Measurements from ENCODE around the gene MRPL54. TPM values are rescaled to one million over a fixed set of nuclear protein-coding genes. Genes with fewer than 3 reads are reported as not detected.

The MRPL54 gene
- total RNA-seq, 2 donors from 2014 or later: 45.3 to 58.8 TPM

DNA sequence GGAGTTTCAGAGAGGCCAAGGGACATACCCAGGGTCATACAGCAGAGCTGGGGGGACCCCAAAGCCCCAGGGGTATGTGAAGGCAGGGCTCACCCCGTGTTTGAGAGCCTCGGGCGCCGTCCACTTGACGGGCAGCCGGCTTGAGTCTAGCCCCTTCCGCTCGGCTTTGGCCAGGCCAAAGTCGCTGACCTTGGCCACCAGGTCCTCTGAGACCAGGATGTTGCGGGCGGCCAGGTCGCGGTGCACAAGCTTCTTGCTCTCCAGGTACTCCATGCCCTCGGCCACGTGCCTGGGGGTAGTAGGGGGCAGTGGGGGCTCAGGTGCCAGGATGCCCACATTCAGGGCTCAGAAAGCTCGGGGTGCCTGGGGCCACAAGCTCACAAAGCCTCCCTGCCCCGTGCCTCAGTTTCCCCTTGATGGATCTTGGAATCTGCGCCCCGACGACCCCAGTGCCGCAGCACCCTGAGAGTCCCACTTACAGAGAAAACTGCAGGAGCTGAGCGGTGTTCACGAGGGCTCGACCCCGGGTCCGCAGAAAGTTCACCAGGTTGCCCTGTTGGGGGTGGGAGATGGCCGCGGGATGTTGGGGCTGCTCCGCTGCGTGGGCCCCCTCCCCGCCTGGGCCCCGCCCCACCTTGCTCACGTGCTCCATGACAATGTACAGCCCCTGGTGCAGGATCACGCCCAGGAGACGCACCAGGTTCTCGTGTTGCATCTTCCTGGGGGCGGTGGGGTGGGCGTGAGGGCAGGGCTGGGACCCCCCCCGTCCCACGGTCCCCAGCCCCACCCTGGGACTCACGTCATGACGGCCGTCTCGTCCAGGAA lies 16.6 kb downstream of the MRPL54 start:
- intact Hi-C loops (cut with DNase I): no loop called here
- DNase-seq (ENCODE audit: low spot score): no peak

DNA sequence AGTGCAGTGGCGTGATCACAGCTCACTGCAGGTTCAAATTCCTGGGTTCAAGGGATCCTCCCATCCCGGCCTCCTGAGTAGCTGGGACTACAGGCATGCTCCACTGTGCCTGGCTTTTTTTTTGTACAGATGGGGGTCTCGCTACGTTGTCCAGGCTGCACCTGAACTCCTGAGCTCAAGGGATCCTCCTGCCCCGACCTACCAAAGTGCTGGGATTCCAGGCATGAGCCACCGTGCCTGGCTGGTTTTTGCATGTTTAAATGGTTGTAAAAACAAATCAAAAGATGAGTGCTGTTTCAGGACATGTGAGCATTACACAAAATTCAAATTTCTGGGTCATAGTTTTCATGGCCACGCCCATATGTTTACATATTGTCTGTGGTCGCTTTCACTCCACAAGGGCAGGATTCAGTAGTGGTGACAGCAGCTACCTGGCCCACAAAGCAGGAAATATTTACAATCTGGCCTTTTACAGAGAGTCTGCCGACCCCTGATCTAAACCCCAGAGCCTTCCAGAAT lies 18.4 kb downstream of the MRPL54 start:
- DNase-seq (ENCODE audit: low spot score): no peak
- intact Hi-C loops (cut with DNase I): no loop called here

DNA sequence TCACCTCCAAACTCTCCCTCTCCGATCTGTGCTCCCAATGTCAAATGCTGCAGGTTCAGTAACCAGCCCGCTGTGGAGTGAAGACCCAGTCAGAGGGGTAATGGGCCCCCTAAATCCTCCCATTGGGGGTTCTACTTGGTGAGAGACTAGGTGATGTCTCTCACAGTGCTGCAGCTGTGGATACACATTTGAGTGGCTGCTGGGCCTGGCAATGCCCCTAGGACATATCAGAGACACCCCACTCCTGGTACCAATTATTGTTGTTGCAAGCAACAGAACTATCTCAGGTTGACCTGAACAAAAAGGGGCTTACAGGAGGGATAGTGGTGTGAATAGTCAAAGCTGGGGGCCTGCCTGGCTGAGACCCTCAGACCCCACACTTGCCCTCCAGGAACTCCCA lies 19.1 kb downstream of the MRPL54 start:
- no peak for DNase-seq (ENCODE audit: low spot score)
- intact Hi-C loops (cut with DNase I): no loop called here

DNA sequence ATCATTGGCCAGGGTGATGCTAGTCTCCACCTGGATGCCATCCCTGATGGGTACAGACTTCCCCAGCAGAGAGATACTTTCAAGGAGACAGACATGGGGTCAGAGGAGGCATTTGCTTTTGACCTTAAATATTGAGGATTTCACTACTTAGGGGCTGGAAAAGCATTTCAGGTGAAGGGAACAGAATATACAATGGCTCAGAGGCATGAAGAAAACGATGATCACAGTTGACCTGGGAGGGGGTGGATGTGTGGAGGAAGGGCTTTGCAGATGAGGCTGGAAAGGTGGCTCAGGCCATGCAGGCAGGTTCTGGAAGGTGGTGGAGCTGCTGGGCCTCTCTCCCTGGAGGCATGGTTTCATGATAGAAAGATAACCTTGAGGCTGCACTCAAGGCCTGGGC lies 19.8 kb downstream of the MRPL54 start:
- DNase-seq (ENCODE audit: low spot score): no peak
- intact Hi-C loops (cut with DNase I): no loop called here

DNA sequence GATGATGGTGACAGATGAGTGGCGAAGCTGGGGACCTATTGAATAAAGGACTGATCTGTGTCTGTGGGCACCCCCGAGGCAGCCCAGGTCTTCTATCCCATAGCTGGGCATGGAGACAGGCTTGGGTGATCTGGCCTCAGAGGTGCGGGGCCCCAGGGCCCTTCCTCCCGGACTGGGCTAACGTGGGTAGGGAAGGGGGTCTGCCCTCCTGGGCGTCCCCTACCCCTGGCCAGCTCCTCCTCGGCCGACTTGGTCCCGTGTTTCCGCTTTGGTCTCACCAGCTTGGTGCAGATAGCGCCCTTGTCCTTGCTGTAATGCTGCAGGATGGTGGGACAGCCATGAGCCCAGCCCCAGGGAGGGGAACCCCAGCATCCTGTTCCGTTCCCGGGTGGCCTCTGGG lies 20.4 kb downstream of the MRPL54 start:
- intact Hi-C loops (cut with DNase I): no loop called here
- DNase-seq (ENCODE audit: low spot score): no peak

DNA sequence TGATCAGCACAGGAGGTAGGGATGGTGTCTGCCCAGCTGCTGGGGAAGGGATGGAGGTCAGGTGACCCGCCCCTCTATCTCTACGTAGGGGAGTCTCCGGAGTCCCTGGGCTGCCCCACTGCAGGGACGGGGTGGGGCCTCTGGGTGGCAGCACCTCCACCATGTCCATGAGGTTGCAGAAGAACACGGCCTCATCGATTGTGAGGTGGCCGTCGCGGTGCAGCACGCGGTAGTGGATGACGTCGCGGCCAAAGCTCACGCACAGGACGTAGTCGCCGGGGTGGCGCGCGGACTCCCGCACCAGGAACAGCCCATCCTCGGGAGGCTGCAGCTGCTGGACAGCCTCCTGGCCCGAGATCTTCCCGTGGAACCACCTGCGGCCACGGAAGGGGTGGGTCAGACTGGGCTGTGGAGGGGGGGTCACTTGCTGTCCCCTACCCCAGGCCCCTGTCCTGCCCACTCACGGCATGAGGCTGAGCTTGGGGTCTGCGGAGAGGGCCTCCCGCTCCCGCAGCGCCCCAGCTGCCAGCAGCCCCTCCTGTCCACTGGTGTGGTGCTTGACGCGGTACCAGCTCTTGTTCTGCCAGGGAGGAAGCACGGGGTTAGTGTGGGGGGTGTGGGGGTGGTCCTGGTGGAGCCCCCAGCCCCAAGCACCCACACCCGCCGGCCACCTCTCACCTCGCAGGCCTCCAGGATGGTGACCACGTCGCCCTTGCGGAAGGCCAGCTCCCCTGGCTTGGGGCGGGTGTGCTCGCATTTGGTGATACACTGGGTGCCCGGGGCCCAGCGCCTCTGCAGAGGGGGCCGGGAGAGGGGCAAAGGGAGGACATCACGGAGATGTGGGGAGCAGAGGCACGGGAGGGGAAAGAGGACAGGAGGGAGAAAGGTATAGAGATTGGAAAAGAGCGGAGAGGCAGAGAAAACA lies 21.4 kb downstream of the MRPL54 start:
- no peak for DNase-seq (ENCODE audit: low spot score)
- intact Hi-C loops (cut with DNase I): no loop called here

DNA sequence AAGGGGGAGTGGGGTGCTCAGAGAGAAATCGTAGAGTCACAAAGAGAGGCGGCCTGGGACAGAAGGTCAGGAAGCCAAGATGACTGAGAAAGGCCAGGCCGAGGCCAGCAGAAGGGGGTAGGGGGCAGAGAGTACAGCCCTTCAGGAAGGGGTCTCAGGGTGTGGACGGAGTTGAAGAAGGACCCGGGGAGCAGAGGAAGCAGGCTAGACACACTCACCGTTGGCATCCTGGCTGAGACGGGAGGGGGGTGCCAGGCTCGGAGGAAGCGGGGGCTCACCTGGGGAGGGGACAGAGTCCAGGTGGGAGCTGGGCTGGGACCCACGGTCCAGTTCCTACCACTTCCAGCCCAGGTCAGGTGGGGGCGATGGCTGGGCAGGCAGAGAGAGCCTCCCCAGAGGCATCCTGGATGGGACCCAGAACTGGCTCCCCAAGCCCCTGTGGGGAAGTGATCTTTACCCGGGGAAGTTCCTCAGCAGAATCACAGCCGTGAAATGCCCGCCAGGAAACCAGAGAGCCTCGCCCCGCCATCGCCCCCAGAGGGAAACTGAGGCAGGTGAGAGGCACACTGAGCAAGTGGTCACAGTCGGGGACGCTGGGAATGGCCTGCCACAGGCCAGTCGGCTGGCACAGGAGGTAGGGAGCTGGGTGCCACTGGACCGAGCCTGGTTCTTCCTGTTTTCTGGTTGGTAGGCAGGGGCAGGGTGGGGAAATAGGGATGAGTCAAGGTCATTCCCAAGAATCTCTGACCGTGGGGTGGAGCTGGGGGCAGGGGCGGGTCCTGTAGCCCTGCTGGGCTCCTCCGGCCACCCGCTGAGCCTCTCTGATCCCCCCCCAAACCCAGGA lies 22.3 kb downstream of the MRPL54 start:
- intact Hi-C loops (cut with DNase I): no loop called here
- DNase-seq (ENCODE audit: low spot score): no peak

DNA sequence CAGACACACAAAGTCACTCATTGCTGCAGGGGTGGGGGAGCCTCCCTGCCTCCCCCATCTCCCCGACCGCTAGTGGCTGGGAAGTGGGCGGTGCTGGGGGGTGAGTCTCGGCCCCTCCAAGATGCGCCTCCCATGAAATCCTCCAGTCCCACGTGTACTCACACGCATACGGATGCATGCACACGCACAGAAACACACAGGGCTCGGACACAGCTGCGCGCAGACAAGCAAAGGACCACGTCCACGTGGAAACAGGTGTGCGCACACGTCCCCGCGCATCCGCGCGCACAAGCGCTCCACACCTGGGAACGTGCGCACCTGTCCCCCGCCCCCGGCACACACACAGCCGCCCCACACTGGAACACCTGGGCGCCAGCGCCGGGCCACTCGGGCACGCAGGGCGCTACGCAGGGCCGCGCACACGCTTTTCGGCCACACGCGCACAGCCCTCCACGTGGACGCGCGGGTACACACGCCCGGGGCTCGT lies 23.0 kb downstream of the MRPL54 start:
- intact Hi-C loops (cut with DNase I): no loop called here
- DNase-seq (ENCODE audit: low spot score): no peak

DNA sequence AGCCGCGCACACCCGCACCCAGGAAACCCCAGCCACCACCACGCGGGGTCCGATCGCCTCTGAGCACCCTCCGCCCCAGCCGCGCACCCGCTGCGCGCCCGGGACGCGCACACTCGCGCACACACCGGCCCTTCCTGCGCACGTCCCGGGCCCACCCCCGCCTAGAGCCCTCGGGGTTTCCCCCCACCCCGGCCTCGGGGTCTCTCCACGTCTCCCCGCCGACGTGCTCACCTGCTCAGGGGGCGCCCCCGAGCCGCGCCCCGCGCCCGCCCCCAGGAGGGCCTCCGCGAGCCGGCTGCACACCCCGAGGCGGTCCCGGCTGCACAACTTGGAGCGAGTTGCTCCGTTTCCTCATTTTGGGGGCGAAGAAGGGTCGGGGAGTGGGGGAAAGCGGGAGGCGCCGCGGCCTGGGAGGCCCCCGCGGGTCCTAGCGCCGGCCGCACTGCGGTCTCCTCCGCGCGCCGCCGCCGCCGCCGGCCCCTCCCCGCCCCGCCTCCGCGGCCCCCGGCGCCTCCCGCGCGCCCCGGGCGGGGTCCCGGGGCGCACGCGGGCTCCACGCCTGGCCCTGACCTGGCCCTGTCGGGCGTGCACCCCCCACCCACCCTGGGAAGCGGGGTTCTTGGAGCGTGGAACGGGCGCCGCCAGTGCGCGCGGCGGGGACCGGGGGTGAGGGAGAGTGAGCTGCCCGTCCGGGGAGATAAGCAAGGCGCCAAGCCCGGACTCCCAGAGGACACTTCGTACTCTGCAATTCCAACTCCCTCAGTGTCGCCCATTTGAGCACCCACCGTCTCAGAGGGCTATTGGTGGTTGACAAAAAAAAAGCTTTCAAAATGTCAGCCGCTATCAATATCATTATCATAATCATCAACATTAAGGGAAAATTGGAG lies 23.7 kb downstream of the MRPL54 start, which contains the start of gene MATK:
TSS of gene MATK (minus strand) at position 444 of the 887 bp plus-strand sequence. CDS start 1,246 bp downstream, outside the sequence.
- intact Hi-C loops (cut with DNase I): no loop called here
- DNase-seq (ENCODE audit: low spot score): no peak

DNA sequence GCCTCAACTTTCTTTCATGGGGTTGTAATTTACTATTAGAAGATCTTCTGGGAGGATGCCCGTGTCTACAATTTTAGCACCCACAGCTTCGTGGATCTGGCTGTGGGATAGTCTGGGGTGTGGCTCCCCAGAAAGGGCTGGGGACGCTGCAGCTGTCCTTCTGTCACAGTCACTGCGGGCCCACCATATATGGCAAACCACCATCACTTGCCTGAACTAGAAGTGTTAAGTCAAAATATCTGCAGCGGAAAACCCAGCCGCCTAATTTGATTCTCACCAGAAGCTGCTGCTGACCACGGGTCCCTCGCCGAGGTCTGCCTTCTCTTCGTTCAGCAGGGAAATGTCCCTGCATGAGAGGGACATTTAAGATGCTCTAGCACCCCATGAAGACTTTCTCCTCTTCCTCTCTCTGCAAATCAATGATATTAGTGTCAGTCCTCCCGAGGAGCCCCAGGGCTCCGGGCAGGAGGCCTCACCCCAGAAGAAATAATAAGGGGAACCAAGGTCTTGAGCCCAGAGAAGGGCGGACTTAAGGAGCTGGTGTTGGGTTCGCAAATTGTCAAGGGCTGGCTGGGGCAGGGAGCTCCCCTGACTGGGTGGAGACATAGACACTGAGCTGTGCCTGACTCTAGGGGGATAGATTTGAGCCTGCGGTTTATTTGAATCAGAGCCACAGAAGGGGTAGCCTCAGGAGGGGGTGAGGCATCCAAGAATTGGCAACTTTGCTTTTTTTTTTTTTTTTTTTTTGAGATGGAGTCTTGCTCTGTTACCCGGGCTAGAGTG lies 26.7 kb downstream of the MRPL54 start:
- no peak for DNase-seq (ENCODE audit: low spot score)
- intact Hi-C loops (cut with DNase I): no loop called here

DNA sequence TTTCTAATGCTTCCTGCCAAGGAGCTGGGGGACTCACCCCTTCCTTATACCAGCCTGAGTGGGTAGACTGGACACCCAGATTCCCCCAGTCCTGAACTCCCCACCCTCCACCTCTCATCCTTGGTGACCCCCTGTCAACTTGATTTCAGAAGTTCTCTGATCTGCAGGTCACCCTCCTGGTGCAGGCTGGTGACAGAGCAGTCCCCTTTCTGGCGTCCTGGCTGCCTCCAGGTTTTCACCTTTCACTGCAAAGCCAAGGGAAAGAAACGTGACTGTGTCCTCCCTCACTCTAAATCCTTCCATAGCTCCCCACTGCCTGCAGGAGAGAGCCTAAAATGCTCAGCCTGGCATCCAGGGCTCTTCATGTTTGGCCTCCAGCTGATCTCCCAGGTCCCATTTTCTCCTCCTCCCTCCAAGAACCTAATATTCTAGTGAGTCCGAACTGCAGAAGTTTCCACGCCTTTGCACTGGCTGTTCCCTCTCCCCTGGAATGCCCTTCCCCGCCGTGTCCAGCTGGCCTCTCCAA lies 27.8 kb downstream of the MRPL54 start:
- no peak for DNase-seq (ENCODE audit: low spot score)
- intact Hi-C loops (cut with DNase I): loop anchor here in 1 of 2 donors (5.0 kb wide), 1 partner anchor 1887 kb away; no protein-coding TSS in a partner anchor

DNA sequence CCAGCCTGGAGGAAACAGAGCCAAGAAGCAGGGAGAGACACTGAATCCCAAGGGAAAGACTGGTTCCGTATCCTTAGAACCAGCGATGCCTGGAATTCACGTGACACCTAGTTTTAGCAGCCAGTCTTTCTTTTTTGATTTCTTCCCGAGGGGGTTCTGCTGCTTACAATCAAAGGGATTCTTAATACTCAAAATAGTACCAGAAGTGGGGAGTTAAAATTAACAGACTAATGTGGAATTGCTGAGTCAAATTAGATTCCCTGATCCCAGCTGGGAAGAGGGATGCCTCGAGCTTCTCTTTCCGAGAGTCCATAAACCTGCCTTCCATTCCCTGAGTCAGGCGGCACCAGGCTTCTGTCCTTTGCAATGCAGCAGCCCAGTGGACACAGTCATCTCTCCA lies 28.5 kb downstream of the MRPL54 start:
- no peak for DNase-seq (ENCODE audit: low spot score)
- intact Hi-C loops (cut with DNase I): loop anchor here in 1 of 2 donors (5.0 kb wide), 1 partner anchor 1886 kb away; no protein-coding TSS in a partner anchor

DNA sequence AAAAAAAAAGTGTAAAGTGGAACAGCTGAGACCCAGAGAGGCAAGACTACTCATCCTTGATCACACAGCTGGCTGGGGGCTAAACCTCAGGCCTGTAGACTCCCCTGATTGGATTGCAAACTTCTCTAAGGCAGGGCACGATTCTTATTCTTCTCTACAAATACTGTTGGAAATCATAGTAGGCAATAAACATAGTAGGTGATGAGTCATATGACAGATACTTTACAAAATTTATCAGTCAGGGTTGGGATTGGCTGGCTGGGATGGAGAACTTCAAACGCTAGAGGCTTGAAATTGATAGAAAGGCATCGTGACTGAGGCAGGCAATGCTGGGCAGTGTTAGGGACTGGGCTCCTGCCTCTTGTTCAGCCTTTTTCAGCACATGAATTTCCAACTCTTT lies 29.6 kb downstream of the MRPL54 start:
- intact Hi-C loops (cut with DNase I): loop anchor here in 1 of 2 donors (5.0 kb wide), 1 partner anchor 1885 kb away; no protein-coding TSS in a partner anchor
- DNase-seq (ENCODE audit: low spot score): no peak

DNA sequence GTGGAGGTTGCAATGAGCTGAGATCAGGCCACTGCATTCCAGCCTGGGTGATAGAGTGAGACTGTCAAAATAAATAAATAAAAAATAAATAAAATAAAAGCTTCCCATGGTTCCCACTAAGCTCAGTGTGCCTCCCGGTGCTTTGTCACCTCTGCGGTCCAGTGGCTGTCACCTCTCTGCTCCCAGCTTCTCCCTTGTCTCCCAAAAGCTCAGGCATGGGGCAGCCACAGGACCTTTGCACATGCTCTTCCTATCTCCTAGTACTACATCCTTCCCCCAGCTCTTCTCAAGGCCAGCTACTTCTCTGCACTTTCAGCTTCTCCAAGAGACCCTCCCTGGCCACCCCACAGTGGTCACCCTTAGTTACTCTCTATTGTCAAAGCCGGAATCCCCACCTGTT lies 31.3 kb downstream of the MRPL54 start:
- intact Hi-C loops (cut with DNase I): loop anchor here in 1 of 2 donors (5.0 kb wide), 1 partner anchor 1884 kb away; no protein-coding TSS in a partner anchor
- DNase-seq (ENCODE audit: low spot score): no peak

DNA sequence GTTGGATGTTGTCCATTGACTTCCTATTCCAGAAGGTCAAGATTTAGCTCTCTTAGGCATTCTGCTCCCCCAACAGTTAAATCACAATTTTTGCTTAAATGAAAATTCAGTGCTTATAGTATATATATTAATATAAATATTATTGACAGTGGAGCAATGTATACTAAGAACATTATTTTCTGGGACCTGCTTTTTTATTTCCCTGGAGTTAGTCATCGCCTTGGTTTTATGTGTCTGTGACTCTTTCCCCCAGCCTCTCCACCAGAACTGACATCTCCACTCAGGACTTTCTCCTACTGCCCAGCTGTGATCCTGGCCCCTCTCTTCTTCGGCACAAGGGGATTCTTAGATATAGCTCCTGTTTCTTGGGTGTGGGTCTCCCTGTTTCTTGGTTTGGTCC lies 33.9 kb downstream of the MRPL54 start:
- no peak for DNase-seq (ENCODE audit: low spot score)
- intact Hi-C loops (cut with DNase I): no loop called here

DNA sequence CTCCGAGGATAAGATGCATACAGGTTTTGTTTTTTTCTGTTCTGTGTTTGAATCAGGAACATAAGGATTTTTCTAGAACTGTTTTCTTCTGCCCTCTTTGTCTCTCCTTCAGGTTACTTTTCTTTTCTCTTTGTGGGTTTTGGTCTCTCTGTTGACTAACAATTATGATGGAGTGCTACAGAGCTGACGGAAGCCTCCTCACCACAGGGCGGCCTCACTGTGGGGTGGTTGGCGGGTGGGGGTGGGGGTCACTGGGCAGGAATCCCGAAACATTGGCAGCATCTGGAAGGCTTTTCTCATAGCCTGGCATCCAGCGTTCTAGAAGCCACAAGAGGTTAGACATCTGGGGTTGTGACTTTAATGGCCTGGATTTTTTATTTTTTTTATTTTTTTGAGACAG lies 35.7 kb downstream of the MRPL54 start:
- DNase-seq (ENCODE audit: low spot score): no peak
- intact Hi-C loops (cut with DNase I): no loop called here

DNA sequence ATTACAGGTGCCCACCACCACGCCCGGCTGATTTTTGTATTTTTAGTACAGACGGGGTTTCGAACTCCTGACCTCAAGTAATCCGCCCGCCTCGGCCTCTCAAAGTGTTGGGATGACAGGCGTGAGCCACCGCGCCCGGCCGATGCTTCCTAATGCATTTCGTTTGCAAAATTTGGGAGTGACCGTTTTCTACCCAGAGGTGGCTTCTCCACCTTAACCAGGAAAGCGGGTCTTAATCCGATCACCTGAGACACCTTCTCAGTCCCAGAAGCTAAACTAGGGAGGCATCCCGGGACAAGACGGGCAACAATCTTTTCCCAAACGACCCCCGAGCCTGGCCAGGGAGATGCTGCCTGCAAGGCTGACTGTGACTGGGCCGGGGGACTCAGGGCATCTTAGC lies 38.5 kb downstream of the MRPL54 start:
- DNase-seq (ENCODE audit: low spot score): no peak
- intact Hi-C loops (cut with DNase I): no loop called here

All from posterior vena cava (tissue), 2 donors.